ENCODE data around the gene ENTREP3. TPM values are rescaled to one million over a fixed set of nuclear protein-coding genes. Genes with fewer than 3 reads are reported as not detected.

The ENTREP3 gene
- total RNA-seq, 6 experiments from 2014 or later, result 7.2 to 13.0 (median 9.6) TPM

GRCh38 chr1:155300024-155300423 is 44.7 kb upstream of the ENTREP3 start:
- Histone ChIP-seq H3K4me1 (peaks cover 0 to 18% (median 5%) of the 10 kb centered on the region in 4 donors), H3K4me3 (peak overlapping the region in 2 of 3 donors; percentile 37 to 42), H3K36me3 (peaks cover 0 to 2% (median 0%) of the 10 kb centered on the region in 4 donors), H3K9me3 (no peaks in the 10 kb centered on the region), H3K27ac (peak overlapping the region in 2 of 3 donors; percentile 79 to 89), H3K27me3 (no peaks in the 10 kb centered on the region)
- peak; percentile 20 to 33 (median 28) for ATAC-seq
- TF ChIP-seq POLR2A (IDR thresholded peaks at IDR 0.05) (no peak), CTCF (IDR thresholded peaks at IDR 0.05) (no peak)
- WGBS (ENCODE audit: insufficient coverage, low coverage, low lambda C conversion rate, missing lambda C conversion rate), result 52% methylated on average over 4 of the region's 8 CpGs
- no peak for DNase-seq
- intact Hi-C loops (cut with DNase I), result no loop called here

- peaks cover 0 to 14% (median 5%) of the 10 kb centered on the region in 4 donors for H3K4me1 ChIP-seq
- no peak overlapping the region for H3K27ac ChIP-seq
- H3K9me3 ChIP-seq, result no peaks in the 10 kb centered on the region
- intact Hi-C loops (cut with DNase I), result no loop called here
- no peak overlapping the region for H3K4me3 ChIP-seq
- DNase-seq (no peak), ATAC-seq (no peak)
- peaks cover 0 to 2% (median 0%) of the 10 kb centered on the region in 4 donors for H3K36me3 ChIP-seq
- H3K27me3 ChIP-seq, result no peaks in the 10 kb centered on the region
- no peak for TF ChIP-seq CTCF (IDR thresholded peaks at IDR 0.05)
- TF ChIP-seq POLR2A (IDR thresholded peaks at IDR 0.05), result no peak
- WGBS (ENCODE audit: insufficient coverage, low coverage, low lambda C conversion rate, missing lambda C conversion rate), result 84% methylated on average over 6 of the region's 7 CpGs
These were observed 42.1 kb upstream of the ENTREP3 start for GRCh38 chr1:155297384-155297783.

- 88% methylated on average over 3 of the region's 3 CpGs for WGBS (ENCODE audit: insufficient coverage, low coverage, low lambda C conversion rate, missing lambda C conversion rate)
- H3K27ac ChIP-seq, result no peak overlapping the region
- H3K36me3 ChIP-seq, result peaks cover 0 to 2% (median 0%) of the 10 kb centered on the region in 4 donors
- intact Hi-C loops (cut with DNase I), result no loop called here
- DNase-seq (no peak), ATAC-seq (no peak)
- no peak overlapping the region for H3K4me3 ChIP-seq
- H3K27me3 ChIP-seq, result no peaks in the 10 kb centered on the region
- peaks cover 0 to 14% (median 4%) of the 10 kb centered on the region in 4 donors for H3K4me1 ChIP-seq
- H3K9me3 ChIP-seq, result no peaks in the 10 kb centered on the region
- TF ChIP-seq CTCF (IDR thresholded peaks at IDR 0.05) (no peak), POLR2A (IDR thresholded peaks at IDR 0.05) (no peak)
These were observed 41.4 kb upstream of the ENTREP3 start for GRCh38 chr1:155296661-155297060.

GRCh38 chr1:155295942-155296267 is 40.6 kb upstream of the ENTREP3 start:
- intact Hi-C loops (cut with DNase I), result no loop called here
- Histone ChIP-seq H3K4me1 (peaks cover 0 to 7% (median 0%) of the 10 kb centered on the region in 4 donors), H3K4me3 (no peak overlapping the region), H3K27me3 (no peaks in the 10 kb centered on the region), H3K36me3 (peaks cover 0 to 2% (median 0%) of the 10 kb centered on the region in 4 donors), H3K9me3 (no peaks in the 10 kb centered on the region), H3K27ac (no peak overlapping the region)
- DNase-seq (no peak), ATAC-seq (no peak)
- 80% methylated on average over 1 of the region's 7 CpGs for WGBS (ENCODE audit: insufficient coverage, low coverage, low lambda C conversion rate, missing lambda C conversion rate)
- TF ChIP-seq CTCF (IDR thresholded peaks at IDR 0.05) (no peak), POLR2A (IDR thresholded peaks at IDR 0.05) (no peak)
